NT2/D1 (cell line): ENCODE data around the gene ERC2.

Source experiments
- SUZ12 ChIP-seq: IDR thresholded peaks from 2 replicates; pipeline ENCODE4 v1.6.1; 2011; ENCODE audit not compliant: insufficient read length, insufficient read depth; ENCODE audit errors: extremely low read depth
- YY1 ChIP-seq: IDR thresholded peaks from 2 replicates; pipeline ENCODE4 v1.6.1; 2011; ENCODE audit not compliant: insufficient read length, insufficient read depth
- ZNF274 ChIP-seq: IDR thresholded peaks from 2 replicates; pipeline ENCODE4 v1.6.1; 2011; ENCODE audit warnings: mild to moderate bottlenecking, low read depth, low read length

DNA sequence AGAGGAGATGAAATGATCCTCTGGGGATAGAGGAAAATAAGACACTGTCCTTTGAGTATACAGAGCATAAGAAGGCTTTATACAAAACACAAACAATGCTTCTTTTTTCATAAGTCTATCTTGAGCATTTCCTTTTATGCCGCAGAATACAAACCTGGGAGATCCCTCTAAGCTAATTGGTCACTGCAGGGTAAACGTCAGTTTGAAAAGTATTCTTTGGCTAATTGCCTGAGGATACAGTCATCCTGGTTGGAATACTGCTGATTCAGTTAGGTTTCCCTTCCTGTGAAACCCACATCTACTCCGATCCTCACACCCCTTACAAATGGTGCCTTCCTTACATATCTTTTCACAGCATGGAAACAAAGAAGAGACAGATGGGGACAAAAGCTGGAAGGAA lies 991.8 kb downstream of the ERC2 start:
- TF ChIP-seq ZNF274 (no peak), YY1 (no peak), SUZ12 (no peak)
